ENCODE data around the gene WFDC1. TPM values are rescaled to one million over a fixed set of nuclear protein-coding genes. Genes with fewer than 3 reads are reported as not detected.

The WFDC1 gene
- total RNA-seq, 1 experiment from 2014 or later = not detected

- ATAC-seq (no peak), DNase-seq (ENCODE audit: low read depth, low spot score) (no peak)
- no peaks in the 10 kb centered on the region for H3K9me3 ChIP-seq (ENCODE audit: control insufficient read depth, insufficient read depth, low read depth, low read length)
- in situ Hi-C loops (cut with HindIII; ENCODE audit: low pct_unique_long_range_greater_than_20kb, low sequenced_read_pairs) = no loop called here
- H3K36me3 ChIP-seq (ENCODE audit: control insufficient read depth, insufficient read depth, low read length) = no peaks in the 10 kb centered on the region
- no peak overlapping the region for H3K4me3 ChIP-seq (ENCODE audit: low read depth in 2 of 2, low read length in 2 of 2)
- intact Hi-C loops (cut with micrococcal nuclease; ENCODE audit: unreplicated experiment) = no loop called here
- H3K4me1 ChIP-seq (ENCODE audit: control insufficient read depth, insufficient read depth, low read length) = no peaks in the 10 kb centered on the region
- no TSS peak for BruUV-seq (replicated peaks)
- H3K27me3 ChIP-seq (ENCODE audit: control insufficient read depth, insufficient read depth, low read length) = no peaks in the 10 kb centered on the region
- no peak overlapping the region for H3K27ac ChIP-seq (ENCODE audit: low read length)
- CTCF ChIA-PET = no interaction called here
- POLR2A ChIA-PET = no interaction called here
- TF ChIP-seq SIN3A (IDR thresholded peaks at IDR 0.05; ENCODE audit: borderline replicate concordance, insufficient read depth, low read depth, low read length) (no peak), POLR2AphosphoS5 (IDR thresholded peaks at IDR 0.05; ENCODE audit: low read depth, low read length) (no peak), CTCF (IDR thresholded peaks at IDR 0.05) (no peak), TCF7L2 (IDR thresholded peaks at IDR 0.05; ENCODE audit: low read depth, low read length) (no peak)
- TF ChIP-seq, protein P1, sequence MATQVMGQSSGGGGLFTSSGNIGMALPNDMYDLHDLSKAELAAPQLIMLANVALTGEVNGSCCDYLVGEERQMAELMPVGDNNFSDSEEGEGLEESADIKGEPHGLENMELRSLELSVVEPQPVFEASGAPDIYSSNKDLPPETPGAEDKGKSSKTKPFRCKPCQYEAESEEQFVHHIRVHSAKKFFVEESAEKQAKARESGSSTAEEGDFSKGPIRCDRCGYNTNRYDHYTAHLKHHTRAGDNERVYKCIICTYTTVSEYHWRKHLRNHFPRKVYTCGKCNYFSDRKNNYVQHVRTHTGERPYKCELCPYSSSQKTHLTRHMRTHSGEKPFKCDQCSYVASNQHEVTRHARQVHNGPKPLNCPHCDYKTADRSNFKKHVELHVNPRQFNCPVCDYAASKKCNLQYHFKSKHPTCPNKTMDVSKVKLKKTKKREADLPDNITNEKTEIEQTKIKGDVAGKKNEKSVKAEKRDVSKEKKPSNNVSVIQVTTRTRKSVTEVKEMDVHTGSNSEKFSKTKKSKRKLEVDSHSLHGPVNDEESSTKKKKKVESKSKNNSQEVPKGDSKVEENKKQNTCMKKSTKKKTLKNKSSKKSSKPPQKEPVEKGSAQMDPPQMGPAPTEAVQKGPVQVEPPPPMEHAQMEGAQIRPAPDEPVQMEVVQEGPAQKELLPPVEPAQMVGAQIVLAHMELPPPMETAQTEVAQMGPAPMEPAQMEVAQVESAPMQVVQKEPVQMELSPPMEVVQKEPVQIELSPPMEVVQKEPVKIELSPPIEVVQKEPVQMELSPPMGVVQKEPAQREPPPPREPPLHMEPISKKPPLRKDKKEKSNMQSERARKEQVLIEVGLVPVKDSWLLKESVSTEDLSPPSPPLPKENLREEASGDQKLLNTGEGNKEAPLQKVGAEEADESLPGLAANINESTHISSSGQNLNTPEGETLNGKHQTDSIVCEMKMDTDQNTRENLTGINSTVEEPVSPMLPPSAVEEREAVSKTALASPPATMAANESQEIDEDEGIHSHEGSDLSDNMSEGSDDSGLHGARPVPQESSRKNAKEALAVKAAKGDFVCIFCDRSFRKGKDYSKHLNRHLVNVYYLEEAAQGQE (IDR thresholded peaks at IDR 0.05; ENCODE audit: insufficient read depth in 1 of 2, low read depth in 2 of 2, low read length in 1 of 2) = no peak
Measured at GRCh38 chr16:84324434-84325262, 30.0 kb downstream of the WFDC1 start.

DNA sequence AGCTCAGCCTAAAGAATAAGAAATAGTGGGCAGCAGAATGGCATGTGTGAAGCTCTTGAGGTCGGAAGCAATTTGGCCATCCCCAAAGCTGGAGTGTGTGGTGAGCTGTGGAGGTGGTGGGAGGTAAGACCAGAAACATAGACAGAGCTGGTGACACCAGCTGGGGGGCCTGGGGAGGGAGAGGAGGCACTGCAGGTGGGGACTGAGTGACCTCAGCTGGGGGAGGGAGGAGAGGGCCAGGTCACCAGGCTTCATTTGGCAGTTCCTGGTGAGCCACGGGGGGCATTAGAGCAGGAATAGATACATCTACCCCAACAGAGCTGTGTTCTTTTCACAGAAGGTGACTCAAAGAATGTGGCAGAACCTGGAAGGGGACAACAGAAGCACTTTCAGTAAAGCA is 31.9 kb downstream of the WFDC1 start:
- Histone ChIP-seq H3K4me1 (ENCODE audit: control insufficient read depth, insufficient read depth, low read length) (no peaks in the 10 kb centered on the region), H3K36me3 (ENCODE audit: control insufficient read depth, insufficient read depth, low read length) (no peaks in the 10 kb centered on the region), H3K27me3 (ENCODE audit: control insufficient read depth, insufficient read depth, low read length) (no peaks in the 10 kb centered on the region), H3K27ac (ENCODE audit: low read length) (no peak overlapping the region), H3K9me3 (ENCODE audit: control insufficient read depth, insufficient read depth, low read depth, low read length) (no peaks in the 10 kb centered on the region), H3K4me3 (ENCODE audit: low read depth in 2 of 2, low read length in 2 of 2) (no peak overlapping the region)
- intact Hi-C loops (cut with micrococcal nuclease; ENCODE audit: unreplicated experiment) (no loop called here), in situ Hi-C loops (cut with HindIII; ENCODE audit: low pct_unique_long_range_greater_than_20kb, low sequenced_read_pairs) (no loop called here)
- no peak for ATAC-seq
- ChIA-PET CTCF (no interaction called here), POLR2A (interaction anchor here (0.6 kb wide), 1 partner anchor 143 kb away, joined by 12 read pairs; no protein-coding TSS in a partner anchor)
- TF ChIP-seq TCF7L2 (IDR thresholded peaks at IDR 0.05; ENCODE audit: low read depth, low read length) = no peak
- TF ChIP-seq, protein P1 (IDR thresholded peaks at IDR 0.05; ENCODE audit: insufficient read depth in 1 of 2, low read depth in 2 of 2, low read length in 1 of 2) = no peak
- TF ChIP-seq POLR2AphosphoS5 (IDR thresholded peaks at IDR 0.05; ENCODE audit: low read depth, low read length) = no peak
- no peak for TF ChIP-seq SIN3A (IDR thresholded peaks at IDR 0.05; ENCODE audit: borderline replicate concordance, insufficient read depth, low read depth, low read length)
- no peak for TF ChIP-seq CTCF (IDR thresholded peaks at IDR 0.05)
- no TSS peak for BruUV-seq (replicated peaks)
- no peak for DNase-seq (ENCODE audit: low read depth, low spot score)

All from Panc1 (cell line).